GM18858 (cell line): Measurements from ENCODE around the gene PSENEN.
"Not testable (repeated sequence)": the region's sequence is repeated elsewhere in the genome, so short reads cannot be mapped to it uniquely, and the experiment has no call there.

Experiments used
- ATAC-seq: cut with Tn5 transposase; IDR thresholded peaks from one replicate; pipeline ENCODE4 v1.9.1; 2021; ENCODE audit not compliant: unreplicated experiment

Gene PSENEN

GRCh38 chr19:35718345-35719041, 27.0 kb upstream of the PSENEN start:
- no peak for ATAC-seq

- ATAC-seq = no peak
Observed at GRCh38 chr19:35719402-35720162, 25.9 kb upstream of the PSENEN start.

GRCh38 chr19:35720163-35720524, 25.3 kb upstream of the PSENEN start:
- no peak for ATAC-seq

GRCh38 chr19:35720648-35721047, 24.8 kb upstream of the PSENEN start:
- no peak for ATAC-seq

- no peak for ATAC-seq
Observed at GRCh38 chr19:35721374-35721773, 24.1 kb upstream of the PSENEN start.

GRCh38 chr19:35722461-35722860, 23.0 kb upstream of the PSENEN start:
- no peak for ATAC-seq

GRCh38 chr19:35722897-35723296, 22.6 kb upstream of the PSENEN start:
- ATAC-seq = no peak

- ATAC-seq = no peak
Observed at GRCh38 chr19:35723671-35724070, 21.8 kb upstream of the PSENEN start.

GRCh38 chr19:35724132-35724531, 21.3 kb upstream of the PSENEN start:
- ATAC-seq = not testable (repeated sequence)

GRCh38 chr19:35724560-35724959, 20.9 kb upstream of the PSENEN start:
- ATAC-seq = no peak

- ATAC-seq = no peak
Observed at GRCh38 chr19:35725216-35725861, 20.1 kb upstream of the PSENEN start.

- ATAC-seq = no peak
Observed at GRCh38 chr19:35727053-35727955, 18.1 kb upstream of the PSENEN start.

- no peak for ATAC-seq
Observed at GRCh38 chr19:35727956-35728706, 17.3 kb upstream of the PSENEN start.

GRCh38 chr19:35729021-35729420, 16.4 kb upstream of the PSENEN start:
- ATAC-seq = no peak

GRCh38 chr19:35729763-35730162, 15.7 kb upstream of the PSENEN start:
- no peak for ATAC-seq

- ATAC-seq = no peak
Observed at GRCh38 chr19:35730326-35730725, 15.1 kb upstream of the PSENEN start.

GRCh38 chr19:35731353-35731752, 14.1 kb upstream of the PSENEN start:
- ATAC-seq = no peak

- no peak for ATAC-seq
Observed at GRCh38 chr19:35731779-35732405, 13.6 kb upstream of the PSENEN start.

- ATAC-seq = no peak
Observed at GRCh38 chr19:35732540-35733179, 12.8 kb upstream of the PSENEN start.
